Panc1 (cell line): ENCODE measurements around the gene SCLY. TPM values are rescaled to one million over a fixed set of nuclear protein-coding genes. Genes with fewer than 3 reads are reported as not detected.

Experiments
- ATAC-seq: fragments of 200-7000 bp; cut with Tn5 transposase; 2 replicates; pipeline ENCODE4 v1.9.1; 2020; ENCODE audit warnings: mild to moderate bottlenecking, moderate library complexity
- BruUV-seq: library from RNA; stranded (reverse); fragments of 400-500 nt; replicated peaks from 2 replicates; lab custom pipeline; 2021; lab: Mats Ljungman, UMichigan
- CTCF ChIA-PET: fragments of 300-600 bp; sonication (Branson Sonifier 250); formaldehyde crosslinking; loops from one replicate; lab custom pipeline; 2022; ENCODE audit warnings: antibody characterized with exemption; lab: Charles Lee
- POLR2A ChIA-PET: fragments of 300-600 bp; sonication (Branson Sonifier 250); formaldehyde crosslinking; loops from one replicate; lab custom pipeline; 2022; ENCODE audit warnings: antibody characterized with exemption; lab: Charles Lee
- DNase-seq: peaks from one replicate; pipeline ENCODE4 v3.0.0-alpha.2; 2010; ENCODE audit warnings: low read depth, low spot score
- H3K27ac ChIP-seq: 2 replicates; pipeline ENCODE4 v1.5.1; 2011; ENCODE audit warnings: mild to moderate bottlenecking, low read length, inconsistent platforms
- H3K27me3 ChIP-seq: fragments of 200-500 bp; sonication (Bioruptor generic); 2 replicates; pipeline ENCODE4 v1.6.0; 2014; ENCODE audit warnings: low read length, inconsistent platforms; ENCODE audit not compliant: control insufficient read depth, insufficient read depth
- H3K36me3 ChIP-seq: fragments of 200-500 bp; sonication (Bioruptor generic); 2 replicates; pipeline ENCODE4 v1.5.1; 2014; ENCODE audit warnings: inconsistent platforms, mild to moderate bottlenecking, low read length, moderate library complexity; ENCODE audit not compliant: control insufficient read depth, insufficient read depth
- H3K4me1 ChIP-seq: 2 replicates; pipeline ENCODE4 v1.5.1; 2011; ENCODE audit warnings: inconsistent platforms, mild to moderate bottlenecking, low read length, moderate library complexity; ENCODE audit not compliant: control insufficient read depth, insufficient read depth
- H3K4me3 ChIP-seq, 2 experiments: 2 replicates each; pipeline ENCODE4 v1.5.1; 2011 to 2012; ENCODE audit warnings: low read depth in 2 of 2, low read length in 2 of 2, mild to moderate bottlenecking in 2 of 2, inconsistent platforms in 1 of 2, moderate library complexity in 1 of 2
- H3K9me3 ChIP-seq: fragments of 200-500 bp; sonication (Bioruptor generic); 2 replicates; pipeline ENCODE4 v1.5.1; 2014; ENCODE audit warnings: low read depth, mild to moderate bottlenecking, inconsistent platforms, low read length, moderate library complexity; ENCODE audit not compliant: control insufficient read depth, insufficient read depth
- CTCF ChIP-seq: fragments of 450-650 bp; IDR thresholded peaks from 2 replicates; pipeline ENCODE4 v1.5.1; 2017; ENCODE audit warnings: mild to moderate bottlenecking
- POLR2AphosphoS5 ChIP-seq: IDR thresholded peaks from 2 replicates; pipeline ENCODE4 v1.6.1; 2012; ENCODE audit warnings: mild to moderate bottlenecking, low read depth, low read length, moderate library complexity
- REST ChIP-seq, 2 experiments: IDR thresholded peaks; 2 replicates each; pipeline ENCODE4 v1.6.1; 2011 to 2012; ENCODE audit warnings: low read depth in 2 of 2, control low read depth in 1 of 2, low read length in 1 of 2, mild to moderate bottlenecking in 1 of 2, moderate library complexity in 1 of 2; ENCODE audit not compliant: insufficient read depth in 1 of 2
- SIN3A ChIP-seq: IDR thresholded peaks from 2 replicates; pipeline ENCODE4 v1.6.1; 2012; ENCODE audit warnings: low read depth, mild to moderate bottlenecking, low read length, moderate library complexity, borderline replicate concordance; ENCODE audit not compliant: insufficient read depth
- TCF7L2 ChIP-seq: IDR thresholded peaks from 2 replicates; pipeline ENCODE4 v1.6.1; 2011; ENCODE audit warnings: mild to moderate bottlenecking, low read depth, low read length, inconsistent platforms
- in situ Hi-C: cut with HindIII; loops from 2 replicates; pipeline ENCODE4 v1.10.0; 2016; ENCODE audit warnings: low sequenced_read_pairs, low pct_unique_long_range_greater_than_20kb
- intact Hi-C: fragments of 100-400 bp; cut with micrococcal nuclease; formaldehyde crosslinking; loops from one replicate; pipeline ENCODE4 v1.10.0; 2022; ENCODE audit not compliant: unreplicated experiment
- total RNA-seq: library from RNA; stranded (reverse); gene quantifications from one replicate; pipeline ENCODE4 v1.2.1, GENCODE V29; 2021; ENCODE audit not compliant: unreplicated experiment

Gene SCLY
- total RNA-seq, 1 experiment from 2014 or later, result 31.4 TPM

GRCh38 chr2:238128061-238128440, 67.2 kb downstream of the SCLY start:
- ChIA-PET CTCF (interaction anchor here (1.2 kb wide), 1 partner anchor 10 kb away, joined by 6 read pairs; the partner anchor contains the start of gene KLHL30), POLR2A (no interaction called here)
- ATAC-seq (no peak), DNase-seq (no peak)
- no peaks in the 10 kb centered on the region for H3K9me3 ChIP-seq
- in situ Hi-C loops, result no loop called here
- H3K4me3 ChIP-seq, result no peak overlapping the region
- H3K27me3 ChIP-seq, result no peaks in the 10 kb centered on the region
- H3K36me3 ChIP-seq, result no peaks in the 10 kb centered on the region
- H3K27ac ChIP-seq, result no peak overlapping the region
- no TSS peak for BruUV-seq
- no peaks in the 10 kb centered on the region for H3K4me1 ChIP-seq
- TF ChIP-seq TCF7L2, result no peak
- TF ChIP-seq POLR2AphosphoS5, result no peak
- TF ChIP-seq REST (IDR thresholded peaks at IDR 0.05; ENCODE audit: insufficient read depth in 1 of 2, low read depth in 2 of 2, low read length in 1 of 2), result no peak
- TF ChIP-seq CTCF, result no peak
- no peak for TF ChIP-seq SIN3A
- intact Hi-C loops, result no loop called here

GRCh38 chr2:238128534-238129001, 67.8 kb downstream of the SCLY start:
- POLR2A ChIA-PET, result interaction anchor here (0.5 kb wide), 1 partner anchor 169 kb away, joined by 3 read pairs; no protein-coding TSS in a partner anchor
- Histone ChIP-seq H3K4me3 (no peak overlapping the region), H3K27ac (no peak overlapping the region), H3K9me3 (no peaks in the 10 kb centered on the region), H3K27me3 (no peaks in the 10 kb centered on the region), H3K36me3 (no peaks in the 10 kb centered on the region), H3K4me1 (no peaks in the 10 kb centered on the region)
- CTCF ChIA-PET, result interaction anchor here (1.2 kb wide), 1 partner anchor 9 kb away, joined by 6 read pairs; the partner anchor contains the start of gene KLHL30
- intact Hi-C loops (no loop called here), in situ Hi-C loops (no loop called here)
- DNase-seq (no peak), ATAC-seq (no peak)
- no TSS peak for BruUV-seq
- TF ChIP-seq REST (IDR thresholded peaks at IDR 0.05; ENCODE audit: insufficient read depth in 1 of 2, low read depth in 2 of 2, low read length in 1 of 2) (no peak), TCF7L2 (no peak), CTCF (no peak), POLR2AphosphoS5 (no peak), SIN3A (no peak)
